Gastroesophageal sphincter (tissue), 3 donors: Measurements from ENCODE around the gene PICK1.

Source experiments
- CTCF ChIP-seq, 4 experiments: fragments of 200-600 bp in 2 of 4; fragments of 450-650 bp in 2 of 4; sonication (generic) in 1 of 4; IDR thresholded peaks; one replicate each; pipeline ENCODE4 v1.5.1; 2017 to 2019; ENCODE audit warnings: antibody characterized with exemption in 4 of 4, mild to moderate bottlenecking in 2 of 4, moderate library complexity in 2 of 4
- EP300 ChIP-seq: sonication (generic); formaldehyde crosslinking; IDR thresholded peaks from one replicate; pipeline ENCODE4 v1.6.1; 2017; ENCODE audit warnings: antibody characterized with exemption, mild to moderate bottlenecking
- POLR2A ChIP-seq, 2 donors: fragments of 450-650 bp; IDR thresholded peaks; one replicate each; pipeline ENCODE4 v1.6.1; 2017; ENCODE audit warnings: antibody characterized with exemption in 2 of 2, mild to moderate bottlenecking in 2 of 2, moderate library complexity in 1 of 2
- POLR2AphosphoS5 ChIP-seq: sonication (generic); formaldehyde crosslinking; IDR thresholded peaks from one replicate; pipeline ENCODE4 v1.6.1; 2017; ENCODE audit warnings: antibody characterized with exemption

DNA sequence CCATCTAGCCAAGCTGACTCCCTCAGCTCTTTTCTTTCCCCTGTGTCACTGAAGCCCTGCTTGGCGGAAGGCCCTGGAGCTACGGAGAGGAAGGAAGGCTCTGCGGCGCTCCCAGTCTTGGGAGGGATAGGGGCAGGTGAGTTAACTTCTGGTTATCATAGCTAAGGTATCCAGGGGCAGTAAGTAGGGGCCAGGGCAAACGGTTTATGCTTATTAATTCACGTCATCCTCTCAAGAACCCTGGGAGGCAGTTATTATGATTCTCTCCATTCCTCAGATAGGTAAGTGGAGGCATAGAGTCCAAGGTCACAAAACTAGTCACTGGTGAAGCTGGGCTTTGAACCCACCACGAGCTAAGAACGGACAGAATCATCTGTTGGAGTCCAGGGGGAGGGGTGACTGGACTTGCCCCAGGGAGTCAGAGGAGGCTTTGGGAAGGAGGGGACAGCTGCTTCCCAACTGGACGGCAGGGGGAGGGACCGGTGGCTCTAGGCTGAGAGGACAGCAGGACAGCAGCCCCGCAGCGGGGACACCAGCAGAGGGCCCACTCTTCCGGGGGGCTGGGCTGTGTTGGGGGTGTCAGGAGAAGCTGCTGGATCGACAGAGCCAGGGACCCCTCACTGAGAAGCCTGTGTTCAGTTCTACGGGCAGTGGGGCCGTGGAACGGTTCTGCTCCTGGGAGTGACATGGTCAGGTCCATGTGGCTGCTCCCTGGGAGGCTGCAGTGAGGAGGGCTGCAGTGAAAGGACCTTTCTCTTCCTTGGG lies 49.8 kb downstream of the PICK1 start:
- TF ChIP-seq POLR2AphosphoS5 (no peak), POLR2A (IDR thresholded peaks at IDR 0.05) (no peak), CTCF (IDR thresholded peaks at IDR 0.05) (no peak), EP300 (no peak)
